GM19395 (cell line): Measurements from ENCODE around the gene SLC12A3.
A peak's percentile ranks its signal among the peaks of the same experiment; 100 is the strongest.

Experiments
- ATAC-seq: cut with Tn5 transposase; IDR thresholded peaks from one replicate; pipeline ENCODE4 v1.9.1; 2021; ENCODE audit warnings: mild to moderate bottlenecking, moderate library complexity; ENCODE audit not compliant: unreplicated experiment

The SLC12A3 gene

GRCh38 chr16:56847173-56847910, 17.7 kb upstream of the SLC12A3 start:
- ATAC-seq, result no peak

- ATAC-seq, result no peak
Observed at GRCh38 chr16:56848029-56848936, 16.7 kb upstream of the SLC12A3 start.

GRCh38 chr16:56848955-56849689, 15.9 kb upstream of the SLC12A3 start:
- ATAC-seq, result no peak

- no peak for ATAC-seq
Observed at GRCh38 chr16:56849690-56850680, 15.0 kb upstream of the SLC12A3 start.

GRCh38 chr16:56851671-56852400, 13.2 kb upstream of the SLC12A3 start:
- ATAC-seq, result no peak

- no peak for ATAC-seq
Observed at GRCh38 chr16:56852401-56852730, 12.6 kb upstream of the SLC12A3 start.

- ATAC-seq, result no peak
Observed at GRCh38 chr16:56852968-56853367, 12.0 kb upstream of the SLC12A3 start.

- no peak for ATAC-seq
Observed at GRCh38 chr16:56855201-56855600, 9.8 kb upstream of the SLC12A3 start.

- ATAC-seq, result no peak
Observed at GRCh38 chr16:56855946-56856345, 9.1 kb upstream of the SLC12A3 start.

GRCh38 chr16:56856876-56857447, 8.0 kb upstream of the SLC12A3 start:
- no peak for ATAC-seq

- no peak for ATAC-seq
Observed at GRCh38 chr16:56858374-56858773, 6.6 kb upstream of the SLC12A3 start.

- ATAC-seq, result no peak
Observed at GRCh38 chr16:56859636-56860035, 5.4 kb upstream of the SLC12A3 start.

- peak; percentile 89 for ATAC-seq
Observed at GRCh38 chr16:56860226-56861020, 4.6 kb upstream of the SLC12A3 start.

- no peak for ATAC-seq
Observed at GRCh38 chr16:56861092-56861610, 3.9 kb upstream of the SLC12A3 start.

GRCh38 chr16:56861756-56862155, 3.3 kb upstream of the SLC12A3 start:
- no peak for ATAC-seq

- no peak for ATAC-seq
Observed at GRCh38 chr16:56862776-56863175, 2.2 kb upstream of the SLC12A3 start.

- no peak for ATAC-seq
Observed at GRCh38 chr16:56865394-56866062, 521 bp downstream of the SLC12A3 start.
